ENCODE measurements around the gene CAMK1D.

Gene CAMK1D

DNA sequence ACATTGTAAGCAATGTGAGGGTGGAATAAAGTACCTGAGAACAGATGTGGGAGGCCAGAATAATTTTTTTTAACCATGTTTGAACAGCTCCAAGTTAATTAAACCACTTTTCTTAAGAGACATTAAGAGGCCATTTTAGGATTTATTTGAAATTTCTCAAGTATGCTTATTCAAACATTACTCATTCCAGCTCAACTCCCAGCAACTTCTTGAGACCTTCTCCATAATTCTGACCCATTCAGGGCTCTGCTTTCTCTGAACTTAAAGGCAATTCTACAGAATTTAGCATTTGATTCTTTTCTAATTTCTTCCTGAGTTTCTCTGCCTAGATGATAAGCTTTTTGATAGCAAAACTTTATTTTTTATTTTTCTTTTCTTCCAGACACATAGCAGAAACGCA is 314.5 kb downstream of the CAMK1D start:
- no peak for DNase-seq

DNA sequence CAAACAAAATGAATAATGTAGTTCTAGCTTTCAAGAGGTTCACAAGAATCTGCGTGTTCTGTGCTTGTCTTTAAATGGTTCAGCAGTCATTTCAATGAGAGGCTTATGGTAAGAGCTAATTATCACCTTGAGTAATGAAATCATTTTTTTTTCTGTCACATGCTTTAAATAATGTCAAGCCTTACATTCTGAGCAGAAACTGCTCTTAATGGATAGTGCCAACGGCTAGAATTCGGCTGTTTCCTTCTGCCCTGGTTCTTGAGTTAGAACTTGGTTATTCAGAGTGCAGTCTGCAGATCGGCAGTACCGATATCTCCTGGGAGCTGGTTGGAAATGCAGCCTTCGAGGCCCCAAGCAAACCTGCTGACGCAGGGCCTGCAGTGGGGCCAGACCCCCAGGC is 316.2 kb downstream of the CAMK1D start:
- no peak for DNase-seq

DNA sequence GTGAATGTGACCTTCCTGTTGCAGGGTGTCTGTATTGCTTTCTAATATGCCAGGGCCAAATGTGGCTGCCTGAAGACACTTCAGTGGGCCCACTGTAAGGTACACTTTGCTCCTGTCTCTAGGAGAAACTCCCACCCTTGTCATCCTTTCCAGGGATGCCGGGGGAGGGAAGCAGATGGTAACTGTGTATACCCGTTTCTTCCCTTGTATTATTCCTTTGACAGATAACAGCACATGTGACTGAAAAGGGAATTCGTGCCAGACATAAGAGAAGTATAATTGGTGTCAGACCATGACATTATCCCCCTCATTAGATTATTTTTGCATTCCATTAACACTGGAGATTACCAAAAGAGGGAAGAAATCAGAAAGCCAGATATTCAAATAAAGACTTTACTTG is 317.7 kb downstream of the CAMK1D start:
- DNase-seq: no peak

GRCh38 chr10:12668634-12669033 is 319.3 kb downstream of the CAMK1D start:
- no peak for DNase-seq

DNA sequence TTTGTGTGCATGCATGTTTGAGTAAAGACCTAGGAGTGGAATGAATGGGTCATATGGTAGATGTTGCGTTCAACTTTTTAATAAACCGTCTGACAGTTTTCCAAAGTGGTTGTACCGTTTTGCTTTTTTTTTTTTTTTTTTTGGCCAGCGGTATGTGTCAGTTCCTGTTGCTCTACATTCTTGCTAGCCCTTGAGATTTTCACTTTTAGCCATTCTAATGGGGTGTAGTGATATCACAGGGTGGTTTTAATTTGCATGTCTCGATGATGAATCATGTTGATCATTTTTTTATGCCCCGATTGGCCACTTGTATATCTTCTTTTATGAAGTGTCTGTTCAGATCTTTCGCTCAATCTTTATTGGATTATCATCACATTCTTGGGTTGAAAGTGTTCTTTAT is 320.7 kb downstream of the CAMK1D start:
- DNase-seq: no peak

GRCh38 chr10:12675186-12675585 is 325.8 kb downstream of the CAMK1D start:
- no peak for DNase-seq

GRCh38 chr10:12679636-12680035 is 330.3 kb downstream of the CAMK1D start:
- no peak for DNase-seq

GRCh38 chr10:12681252-12681651 is 331.9 kb downstream of the CAMK1D start:
- DNase-seq: no peak

- no peak for DNase-seq
Observed at GRCh38 chr10:12684784-12685183, 335.4 kb downstream of the CAMK1D start.

DNA sequence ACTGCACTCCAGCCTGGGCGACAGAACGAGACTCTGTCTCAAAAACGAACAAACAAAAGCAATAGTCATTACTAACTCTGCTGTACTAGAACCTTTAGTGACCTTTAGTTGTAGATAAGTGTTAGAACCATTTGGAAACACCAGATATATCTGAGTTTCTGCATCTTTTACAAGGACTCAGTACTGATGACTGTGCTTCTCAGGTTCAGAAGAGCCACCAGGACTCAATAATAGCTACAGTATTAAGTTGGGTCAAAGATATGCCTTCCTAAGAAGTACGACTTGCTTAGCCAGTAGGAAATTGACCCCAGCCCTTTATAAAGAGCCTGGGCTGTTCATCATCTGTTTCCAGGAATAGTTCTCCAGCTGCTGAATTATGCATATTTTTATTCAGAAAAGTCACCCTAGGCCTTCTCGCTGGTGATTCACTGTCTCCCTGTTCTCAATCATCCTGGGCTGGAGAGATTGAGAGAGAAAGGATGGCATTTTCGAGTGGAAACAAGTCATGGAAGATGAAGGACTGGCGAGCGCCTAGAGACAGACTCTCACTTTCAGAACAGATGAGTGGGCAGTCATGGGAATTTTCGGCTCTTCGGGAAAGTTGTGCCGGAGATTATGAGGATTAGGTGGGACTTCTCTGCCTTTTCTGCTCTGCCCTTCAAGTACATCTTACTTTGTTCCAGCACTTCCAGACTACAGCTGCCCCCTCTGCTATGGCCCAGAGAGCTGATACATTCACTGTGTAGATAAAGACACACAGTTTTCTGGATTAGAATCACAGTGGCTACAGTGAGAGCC is 336.1 kb downstream of the CAMK1D start:
- DNase-seq: no peak

- no peak for DNase-seq
Observed at GRCh38 chr10:12687996-12688395, 338.6 kb downstream of the CAMK1D start.

DNA sequence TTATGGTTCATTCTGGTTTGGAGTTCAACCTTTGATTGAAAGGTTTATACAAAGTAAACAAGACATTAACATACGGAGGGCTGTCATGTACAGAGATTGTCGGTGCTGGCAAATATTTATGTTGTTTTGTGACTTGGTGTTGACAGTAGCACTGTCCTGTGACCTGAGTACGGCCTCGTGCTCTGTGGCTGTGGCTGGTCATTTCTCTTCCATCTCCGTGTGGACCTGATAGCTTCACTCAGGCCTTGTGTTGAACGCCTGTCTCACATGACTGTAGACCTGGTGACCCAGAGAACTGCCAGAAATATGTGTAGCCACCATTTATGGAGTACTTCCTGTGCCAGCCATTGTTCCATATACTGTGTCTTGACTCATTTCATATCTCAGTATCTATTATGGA is 340.5 kb downstream of the CAMK1D start:
- no peak for DNase-seq

DNA sequence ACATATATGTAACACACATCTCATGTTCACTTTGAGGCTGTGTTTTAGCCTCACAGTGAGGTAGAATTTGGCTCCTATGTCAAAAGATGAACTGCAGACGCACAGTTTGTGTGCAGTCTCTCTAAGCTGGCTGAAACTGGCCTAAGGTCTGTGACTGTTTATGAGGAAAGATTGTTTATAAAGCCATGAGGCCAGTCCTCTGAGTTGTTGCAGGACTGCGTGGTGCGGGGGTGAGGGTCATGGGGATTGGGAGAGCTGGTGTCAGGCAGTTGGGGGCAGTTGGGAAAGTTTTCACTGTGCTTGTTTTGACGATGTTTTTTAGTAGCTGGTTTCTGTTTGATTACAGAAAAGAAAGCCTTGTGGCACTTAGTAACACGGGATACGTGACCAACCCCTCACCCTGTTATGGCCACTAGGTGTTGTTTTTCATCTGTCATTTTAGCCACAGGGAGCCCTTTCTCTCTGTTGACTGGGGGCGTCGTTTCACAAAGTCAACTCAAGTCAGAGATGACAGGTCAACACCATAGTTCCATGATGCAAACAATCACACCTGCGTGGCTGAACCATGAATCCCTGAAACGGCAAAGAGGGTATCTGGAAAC is 341.3 kb downstream of the CAMK1D start:
- no peak for DNase-seq

DNA sequence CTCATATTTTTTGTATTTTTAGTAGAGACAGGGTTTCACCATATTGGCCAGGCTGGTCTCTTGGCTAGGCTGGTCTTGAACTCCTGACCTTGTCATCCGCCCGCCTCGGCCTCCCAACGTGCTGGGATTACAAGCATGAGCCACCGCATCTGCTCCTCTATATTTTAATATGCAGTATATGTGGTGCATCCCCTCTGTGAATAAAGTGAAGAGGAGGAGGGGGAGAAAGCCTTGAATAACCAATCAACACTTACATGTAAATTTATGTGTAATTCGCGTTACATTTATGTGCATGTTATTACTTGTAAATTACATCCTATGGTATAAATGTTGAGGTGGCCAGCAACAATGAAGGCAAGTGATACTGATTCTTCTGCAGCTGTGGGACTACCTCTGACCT is 342.2 kb downstream of the CAMK1D start:
- no peak for DNase-seq

- no peak for DNase-seq
Observed at GRCh38 chr10:12697764-12698163, 348.4 kb downstream of the CAMK1D start.

GRCh38 chr10:12699258-12699700 is 349.9 kb downstream of the CAMK1D start:
- DNase-seq: no peak

DNA sequence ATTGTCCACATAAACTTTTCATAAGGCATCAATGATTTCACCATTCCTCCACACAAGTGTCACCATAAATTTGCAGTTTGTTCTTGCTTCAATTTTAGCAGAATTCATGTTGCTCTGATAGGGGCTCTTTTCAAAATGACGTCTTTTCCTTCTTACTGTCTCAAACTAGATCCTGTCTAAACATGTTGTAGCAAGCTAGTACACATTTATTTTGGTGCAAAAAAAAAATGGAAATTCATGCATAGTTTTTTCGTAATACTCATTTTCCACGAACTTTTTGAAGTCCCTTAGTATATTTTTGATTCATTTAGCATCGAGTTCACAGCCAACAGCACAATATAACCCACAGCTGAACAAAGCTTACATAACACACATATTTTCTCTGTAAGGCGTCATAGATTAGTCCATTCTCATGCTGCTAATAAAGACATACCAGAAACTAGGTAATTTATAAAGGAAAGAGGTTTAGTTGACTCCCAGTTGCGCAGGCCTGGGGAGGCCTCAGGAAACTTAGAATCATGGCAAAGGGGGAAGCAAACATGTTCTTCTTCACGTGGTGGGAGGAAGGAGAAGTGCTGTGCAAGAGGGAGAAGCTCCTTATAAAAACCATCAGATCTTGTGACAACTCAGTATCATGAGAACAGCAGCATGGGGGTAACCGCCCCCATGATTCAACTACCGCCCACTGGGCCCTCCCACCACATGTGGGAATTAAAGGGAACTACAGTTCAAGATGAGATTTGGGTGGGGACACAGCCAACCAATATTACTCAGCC is 350.6 kb downstream of the CAMK1D start:
- no peak for DNase-seq

DNA sequence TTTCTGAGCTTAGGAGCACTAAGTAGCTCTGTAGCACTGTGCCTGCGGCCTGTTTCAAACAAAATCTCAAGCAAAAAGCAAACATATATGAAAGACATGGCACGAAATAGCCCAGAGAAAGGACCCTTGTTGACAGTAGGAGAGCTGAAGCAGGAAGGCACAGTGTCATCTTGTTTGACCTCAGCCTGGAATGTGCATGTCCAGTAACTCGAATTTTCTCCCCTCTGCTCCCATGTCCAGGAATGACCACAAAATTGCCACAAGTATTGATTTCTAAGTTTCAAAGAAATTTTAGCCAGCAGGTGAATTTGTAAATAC is 351.2 kb downstream of the CAMK1D start:
- no peak for DNase-seq

DNA sequence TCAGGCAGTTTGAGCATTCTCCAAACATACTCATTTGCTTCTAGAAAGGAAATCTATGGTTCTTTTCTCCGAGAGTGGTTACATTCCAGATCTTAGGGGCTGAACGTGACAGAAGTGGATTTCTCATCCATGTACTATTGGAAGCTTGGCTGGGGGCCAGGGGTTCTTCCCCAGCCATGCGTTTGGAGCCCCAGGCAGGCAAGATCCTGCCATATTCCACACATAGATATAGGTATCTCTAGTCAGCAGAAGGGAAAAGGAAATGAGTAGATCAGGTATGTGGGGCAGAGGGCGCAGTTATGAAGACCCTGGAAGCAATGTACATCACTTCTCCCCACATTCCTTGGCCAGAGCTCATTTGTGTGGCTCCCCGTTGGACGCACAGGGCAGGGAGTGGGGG is 352.3 kb downstream of the CAMK1D start:
- no peak for DNase-seq

- DNase-seq: no peak
Observed at GRCh38 chr10:12702215-12702770, 352.9 kb downstream of the CAMK1D start.

DNA sequence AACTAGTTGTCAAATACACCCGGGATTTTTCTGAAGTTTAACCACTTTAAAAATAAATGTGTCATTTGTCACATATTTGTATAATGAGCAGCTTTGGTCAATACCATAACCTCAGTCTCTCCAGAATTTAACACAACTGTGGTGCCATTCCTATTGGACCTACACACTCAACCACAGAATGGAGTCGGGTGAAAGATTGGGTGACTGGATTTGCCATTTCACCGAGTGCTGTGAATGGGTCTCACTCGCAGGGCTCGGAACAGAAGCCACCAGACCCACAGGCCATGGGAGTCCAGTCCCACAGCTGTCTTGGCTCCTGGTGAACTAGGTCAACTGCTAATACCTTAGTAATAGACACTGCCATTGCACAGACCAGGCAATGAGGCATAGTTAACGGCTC is 353.8 kb downstream of the CAMK1D start:
- no peak for DNase-seq

- DNase-seq: no peak
Observed at GRCh38 chr10:12703813-12704212, 354.5 kb downstream of the CAMK1D start.

GRCh38 chr10:12704488-12704887 is 355.1 kb downstream of the CAMK1D start:
- DNase-seq: no peak

DNA sequence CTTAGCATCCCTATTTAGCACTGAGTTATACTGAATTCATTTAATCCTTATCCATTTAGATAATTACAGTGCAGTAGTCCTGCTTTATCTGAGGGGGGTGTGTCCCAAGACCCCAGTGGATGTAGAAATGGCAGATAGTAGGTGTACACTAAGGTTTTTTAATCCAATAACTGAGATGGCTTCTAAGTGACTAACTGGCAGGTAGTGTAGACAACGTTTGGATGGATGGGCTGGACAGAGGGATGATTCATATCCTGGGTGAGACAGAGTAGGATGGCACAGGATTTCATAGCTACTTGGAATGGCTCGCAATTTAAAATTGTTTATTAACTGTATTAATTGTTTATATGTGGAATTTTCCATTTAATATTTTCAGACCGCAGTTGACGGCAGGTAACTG is 356.6 kb downstream of the CAMK1D start:
- no peak for DNase-seq

Measured in right forelimb (tissue), 1 donor.